ENCODE data around the gene BRD9. TPM values are rescaled to one million over a fixed set of nuclear protein-coding genes. Genes with fewer than 3 reads are reported as not detected.
A peak's percentile ranks its signal among the peaks of the same experiment; 100 is the strongest.
"Not testable (repeated sequence)": the region's sequence is repeated elsewhere in the genome, so short reads cannot be mapped to it uniquely, and the experiment has no call there.

The BRD9 gene
- total RNA-seq, 2 donors from 2014 or later, result 58.2 to 67.9 TPM

GRCh38 chr5:825544-825943 is 67.1 kb downstream of the BRD9 start:
- H3K9ac ChIP-seq (ENCODE audit: extremely low read depth, low read length, poor library complexity, severe bottlenecking); H3K27ac Mint-ChIP-seq; H3K4me1 ChIP-seq (ENCODE audit: control insufficient read depth, insufficient read depth, low read length); H3K4me1 Mint-ChIP-seq; H3K4me3 Mint-ChIP-seq; H3K9me3 Mint-ChIP-seq; H3K9me3 ChIP-seq (ENCODE audit: control insufficient read depth, low read length); H3K27ac ChIP-seq (ENCODE audit: low read depth, low read length); H3K27me3 ChIP-seq (ENCODE audit: control insufficient read depth, insufficient read depth, low read length, poor library complexity, severe bottlenecking); H3K27me3 Mint-ChIP-seq (ENCODE audit: insufficient read depth); H3K36me3 ChIP-seq (ENCODE audit: control insufficient read depth, insufficient read depth, low read length); H3K4me3 ChIP-seq (ENCODE audit: low read length): not testable (repeated sequence)
- peak; percentile 79 for DNase-seq
- 52 to 78% methylated on average over 1 of the region's 1 CpG for WGBS, 2 experiments (ENCODE audit: insufficient coverage in 1 of 2, insufficient read length in 1 of 2)
- H3K36me3 Mint-ChIP-seq (ENCODE audit: low read depth), result peaks cover 13% of the 10 kb centered on the region
- TF ChIP-seq CTCF (conservative IDR thresholded peaks at IDR 0.05), result peak; percentile 60

GRCh38 chr5:821504-821903 is 71.1 kb downstream of the BRD9 start:
- peaks cover 16% of the 10 kb centered on the region for H3K36me3 Mint-ChIP-seq (ENCODE audit: low read depth)
- no peak overlapping the region for H3K9ac ChIP-seq (ENCODE audit: extremely low read depth, low read length, poor library complexity, severe bottlenecking)
- H3K9me3 Mint-ChIP-seq, result no peaks in the 10 kb centered on the region
- H3K27me3 Mint-ChIP-seq (ENCODE audit: insufficient read depth), result no peaks in the 10 kb centered on the region
- DNase-seq, result no peak
- no peak for TF ChIP-seq CTCF (conservative IDR thresholded peaks at IDR 0.05)
- no peaks in the 10 kb centered on the region for H3K27me3 ChIP-seq (ENCODE audit: control insufficient read depth, insufficient read depth, low read length, poor library complexity, severe bottlenecking)
- H3K4me3 Mint-ChIP-seq, result no peak overlapping the region
- no peak overlapping the region for H3K27ac ChIP-seq (ENCODE audit: low read depth, low read length)
- H3K4me3 ChIP-seq (ENCODE audit: low read length), result no peak overlapping the region
- no peaks in the 10 kb centered on the region for H3K4me1 ChIP-seq (ENCODE audit: control insufficient read depth, insufficient read depth, low read length)
- no peaks in the 10 kb centered on the region for H3K9me3 ChIP-seq (ENCODE audit: control insufficient read depth, low read length)
- H3K36me3 ChIP-seq (ENCODE audit: control insufficient read depth, insufficient read depth, low read length), result no peaks in the 10 kb centered on the region
- 89 to 92% methylated on average over 2 to 6 of the region's 8 CpGs for WGBS, 2 experiments (ENCODE audit: insufficient coverage in 1 of 2, insufficient read length in 1 of 2)
- H3K27ac Mint-ChIP-seq, result no peak overlapping the region
- H3K4me1 Mint-ChIP-seq, result no peaks in the 10 kb centered on the region

- no peaks in the 10 kb centered on the region for H3K9me3 ChIP-seq (ENCODE audit: control insufficient read depth, low read length)
- H3K4me3 ChIP-seq (ENCODE audit: low read length), result no peak overlapping the region
- no peak for DNase-seq
- Mint-ChIP-seq H3K9me3 (peaks cover 2% of the 10 kb centered on the region), H3K27me3 (ENCODE audit: insufficient read depth) (no peaks in the 10 kb centered on the region), H3K4me1 (no peaks in the 10 kb centered on the region), H3K4me3 (no peak overlapping the region), H3K36me3 (ENCODE audit: low read depth) (peaks cover 19% of the 10 kb centered on the region), H3K27ac (no peak overlapping the region)
- 84 to 88% methylated on average over 2 to 3 of the region's 3 CpGs for WGBS, 2 experiments (ENCODE audit: insufficient coverage in 1 of 2, insufficient read length in 1 of 2)
- H3K27me3 ChIP-seq (ENCODE audit: control insufficient read depth, insufficient read depth, low read length, poor library complexity, severe bottlenecking), result no peaks in the 10 kb centered on the region
- H3K4me1 ChIP-seq (ENCODE audit: control insufficient read depth, insufficient read depth, low read length), result no peaks in the 10 kb centered on the region
- H3K27ac ChIP-seq (ENCODE audit: low read depth, low read length), result no peak overlapping the region
- H3K9ac ChIP-seq (ENCODE audit: extremely low read depth, low read length, poor library complexity, severe bottlenecking), result no peak overlapping the region
- H3K36me3 ChIP-seq (ENCODE audit: control insufficient read depth, insufficient read depth, low read length), result no peaks in the 10 kb centered on the region
- peak; percentile 41 for TF ChIP-seq CTCF (conservative IDR thresholded peaks at IDR 0.05)
These were observed 72.4 kb downstream of the BRD9 start for GRCh38 chr5:820245-820644.
